NCI-H82 treated with DMSO at 0.1 percent for 48 hours (cell line): ENCODE data around the gene PCDH15.

Source experiments
- DNase-seq: peaks from one replicate; lab custom pipeline; 2025; ENCODE audit not compliant: unreplicated experiment; lab: John Stamatoyannopoulos, UW

PCDH15 gene

DNA sequence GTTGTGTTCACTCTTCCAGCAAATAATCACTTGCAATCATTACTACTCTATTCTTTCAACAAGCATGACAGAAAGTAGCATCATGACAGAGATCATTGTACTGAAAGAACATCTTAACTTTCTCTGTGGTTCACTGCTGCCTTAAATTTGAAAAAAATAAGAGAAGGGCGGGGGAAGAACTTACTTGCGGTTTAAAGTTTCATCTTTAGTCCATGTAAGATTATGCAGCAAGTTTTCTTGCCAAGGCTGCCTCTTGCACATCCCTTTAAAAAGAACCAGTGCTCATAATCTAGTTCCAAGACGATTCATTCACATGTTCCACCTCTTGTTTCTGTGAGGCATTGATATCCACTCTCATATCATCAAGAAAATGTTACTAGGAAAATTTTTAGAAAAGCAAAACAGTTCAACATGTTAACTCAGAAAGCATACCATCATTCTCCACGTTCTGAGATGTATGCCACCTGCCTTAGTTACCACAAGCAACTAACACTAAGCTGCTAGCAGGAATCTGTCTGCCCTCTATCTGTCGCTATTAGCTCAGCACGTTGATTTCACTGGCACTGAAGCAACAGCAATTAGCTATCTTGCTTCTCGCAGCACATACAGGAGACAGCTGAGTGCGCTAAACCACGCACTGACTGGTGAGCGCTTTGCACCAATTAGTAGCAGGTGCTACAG is at the start of gene PCDH15:
TSS of gene PCDH15 (minus strand) at position 491 of the 681 bp plus-strand sequence. CDS start 136,969 bp downstream, outside the sequence.
- peak; percentile 37 for DNase-seq

DNA sequence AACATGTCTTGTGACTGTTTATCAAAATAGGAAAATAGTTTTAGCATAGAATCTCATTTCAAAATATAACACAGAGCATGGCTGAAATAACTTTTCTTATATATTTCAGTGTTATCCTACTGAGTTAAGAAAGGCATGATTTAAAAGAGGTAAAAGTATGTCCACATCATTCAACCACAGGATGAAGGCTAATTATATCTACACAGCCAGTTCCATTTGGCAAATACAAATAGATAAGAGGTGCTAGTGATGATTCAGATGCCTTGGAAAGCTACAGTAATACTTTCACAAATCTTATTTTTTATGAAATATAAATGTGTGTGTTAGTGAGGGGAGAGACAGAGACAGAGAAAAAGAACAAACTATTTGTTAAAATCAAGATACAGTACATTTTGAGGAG is 42.9 kb upstream of the PCDH15 start:
- no peak for DNase-seq

DNA sequence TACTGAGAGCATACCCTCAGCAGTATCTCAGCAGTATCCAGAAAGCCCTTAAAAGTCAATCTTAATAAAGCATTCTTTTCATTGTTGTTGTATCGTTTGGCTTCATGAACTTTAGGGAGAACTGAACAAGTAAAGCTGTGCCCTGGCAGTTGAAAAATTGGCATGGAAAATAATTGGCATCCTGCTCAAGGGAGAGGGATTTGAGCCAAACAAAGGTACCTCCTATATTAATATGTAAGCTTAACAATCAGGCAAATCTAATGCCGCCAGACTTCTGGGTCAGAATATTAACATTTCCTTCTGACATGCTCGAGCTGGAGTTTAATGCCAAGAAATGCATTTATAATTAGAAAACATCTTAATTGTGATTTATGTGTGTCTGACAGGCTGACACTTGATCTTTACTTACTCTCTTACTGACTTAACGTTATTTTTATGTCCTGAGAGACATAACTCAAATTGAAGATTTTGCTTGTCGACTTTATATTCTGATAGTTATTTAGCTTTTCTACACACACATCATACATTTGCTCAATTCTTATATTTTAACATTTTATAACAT is 42.1 kb upstream of the PCDH15 start:
- DNase-seq: no peak

DNA sequence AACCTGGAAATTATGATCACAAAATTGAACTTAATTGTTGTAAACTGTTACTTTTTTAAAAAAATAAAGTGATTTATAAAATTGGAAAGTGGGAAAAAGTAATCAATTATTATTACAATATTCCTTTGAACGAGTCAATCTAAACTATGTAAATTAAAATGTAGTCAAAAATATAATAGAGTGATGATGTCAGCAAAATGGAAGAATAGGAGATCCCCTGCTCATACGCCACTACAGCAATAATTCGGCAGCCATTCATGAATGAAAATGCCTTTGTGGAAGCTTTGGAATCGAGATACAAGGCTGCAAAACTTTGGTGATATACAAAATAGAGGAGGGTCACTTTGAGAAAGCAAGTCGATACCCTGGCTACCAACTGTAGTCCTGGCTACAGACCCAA is 36.4 kb upstream of the PCDH15 start:
- no peak for DNase-seq

DNA sequence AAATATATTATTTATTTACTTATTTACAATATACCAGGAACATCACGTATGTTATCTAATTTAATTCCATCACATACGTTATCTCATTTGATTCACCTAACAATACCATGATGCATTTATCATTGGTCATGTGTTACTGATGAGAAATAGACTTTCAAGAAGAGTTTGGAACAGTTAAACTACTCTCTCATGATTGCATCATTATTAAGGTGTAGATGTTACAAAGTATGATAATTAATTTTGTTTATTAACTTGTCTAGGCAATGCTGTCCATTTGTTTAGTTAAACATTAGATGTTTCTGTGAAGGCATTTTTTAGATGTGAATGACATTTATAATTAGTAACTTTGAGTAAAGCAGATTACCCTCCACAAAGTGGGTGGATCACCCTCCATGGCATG is 32.0 kb upstream of the PCDH15 start:
- DNase-seq: no peak

DNA sequence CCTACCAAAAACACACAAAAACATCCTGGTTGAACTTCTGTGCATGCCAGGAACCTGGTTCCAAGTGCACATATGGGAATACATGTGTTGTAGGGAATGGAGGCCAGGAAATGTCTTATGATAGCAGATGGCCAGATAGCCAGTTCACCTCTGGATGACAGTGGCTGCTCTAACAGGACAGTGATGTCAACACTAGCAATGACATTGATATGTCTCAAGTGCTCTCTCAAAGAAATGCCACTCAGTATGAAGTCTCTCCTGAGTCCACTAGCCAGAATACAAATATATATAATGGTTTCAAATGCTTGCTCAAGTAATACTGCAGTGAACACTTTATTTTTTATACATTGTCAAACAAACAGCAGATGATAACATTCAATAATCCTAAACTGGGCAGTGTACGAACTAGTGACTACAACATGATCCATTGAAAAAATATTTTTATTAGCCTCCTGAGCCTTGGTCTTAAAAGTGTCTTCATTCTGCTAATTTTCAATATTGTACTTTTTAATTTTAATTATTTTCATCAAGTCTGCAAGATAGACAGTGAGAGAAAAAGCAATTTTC is 26.0 kb upstream of the PCDH15 start:
- DNase-seq: no peak

DNA sequence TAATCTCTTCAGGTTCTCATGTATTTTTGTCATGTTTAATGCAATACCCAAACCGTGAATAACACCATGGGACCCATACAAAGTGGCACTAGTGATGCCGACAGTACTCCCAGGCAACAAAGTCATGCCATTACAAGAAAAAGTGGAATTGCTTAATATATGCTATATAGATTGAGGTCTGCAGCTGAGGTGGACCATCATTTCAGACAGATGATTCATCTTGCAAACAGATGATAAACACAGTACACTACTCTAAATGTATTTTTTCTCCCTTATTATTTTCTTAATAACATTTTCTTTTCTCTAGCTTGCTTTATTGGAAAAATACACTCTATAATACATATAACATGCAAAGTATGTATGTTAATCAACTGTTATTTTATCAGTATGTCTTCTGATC is 14.6 kb upstream of the PCDH15 start:
- DNase-seq: no peak

DNA sequence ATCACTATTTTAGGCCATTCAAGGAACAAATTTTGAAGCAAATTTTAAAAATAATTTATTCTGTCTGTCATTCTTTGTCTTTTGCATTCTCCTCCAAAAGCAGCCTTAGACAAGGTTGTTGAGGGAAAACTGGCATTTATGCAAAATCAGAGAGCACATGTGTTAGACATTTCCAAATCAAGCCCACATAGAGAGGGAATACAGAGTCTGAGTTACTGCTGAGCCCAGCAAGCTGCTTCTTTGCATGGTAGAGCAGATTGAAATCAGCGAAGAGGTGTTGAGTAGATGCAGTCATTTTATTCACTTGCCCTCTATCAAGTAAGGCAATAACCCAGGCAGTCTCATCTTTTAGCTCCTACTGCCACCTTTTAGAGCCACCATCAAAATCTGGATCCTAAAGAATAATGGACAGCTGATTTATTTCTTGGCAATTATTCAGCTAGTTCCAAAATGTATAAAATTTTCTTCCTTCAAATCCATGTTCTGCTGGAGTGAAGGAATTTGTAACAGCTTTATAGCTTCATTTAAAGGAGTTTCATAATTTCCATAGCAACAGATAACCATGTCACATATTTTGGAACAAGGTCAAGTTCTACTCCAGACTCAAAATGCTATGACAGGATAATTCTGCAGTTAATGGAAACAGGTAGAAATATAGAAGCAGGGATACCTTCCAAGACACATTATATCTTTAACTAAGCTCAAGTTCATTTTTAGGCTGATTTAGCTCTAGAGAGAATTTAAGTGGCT is 7.3 kb upstream of the PCDH15 start:
- DNase-seq: no peak

DNA sequence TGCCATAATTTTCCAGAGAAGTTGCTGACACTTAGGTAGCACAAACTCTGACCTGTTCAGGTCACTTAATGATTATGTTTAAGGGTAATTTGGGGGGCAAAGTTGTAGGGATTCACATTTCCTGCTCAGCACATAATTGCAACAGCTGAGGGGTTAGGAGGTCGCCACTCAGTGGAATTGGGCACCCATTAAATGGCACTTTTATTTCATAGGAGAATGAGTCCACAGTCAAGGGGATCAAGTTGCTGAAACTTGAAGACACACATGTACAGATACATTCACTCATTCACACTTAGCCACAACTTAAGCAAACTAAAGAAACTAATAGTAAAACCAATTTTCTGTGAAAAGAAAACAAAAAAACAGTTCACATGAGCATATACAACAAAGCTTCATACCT is 1.5 kb downstream of the PCDH15 start:
- no peak for DNase-seq

DNA sequence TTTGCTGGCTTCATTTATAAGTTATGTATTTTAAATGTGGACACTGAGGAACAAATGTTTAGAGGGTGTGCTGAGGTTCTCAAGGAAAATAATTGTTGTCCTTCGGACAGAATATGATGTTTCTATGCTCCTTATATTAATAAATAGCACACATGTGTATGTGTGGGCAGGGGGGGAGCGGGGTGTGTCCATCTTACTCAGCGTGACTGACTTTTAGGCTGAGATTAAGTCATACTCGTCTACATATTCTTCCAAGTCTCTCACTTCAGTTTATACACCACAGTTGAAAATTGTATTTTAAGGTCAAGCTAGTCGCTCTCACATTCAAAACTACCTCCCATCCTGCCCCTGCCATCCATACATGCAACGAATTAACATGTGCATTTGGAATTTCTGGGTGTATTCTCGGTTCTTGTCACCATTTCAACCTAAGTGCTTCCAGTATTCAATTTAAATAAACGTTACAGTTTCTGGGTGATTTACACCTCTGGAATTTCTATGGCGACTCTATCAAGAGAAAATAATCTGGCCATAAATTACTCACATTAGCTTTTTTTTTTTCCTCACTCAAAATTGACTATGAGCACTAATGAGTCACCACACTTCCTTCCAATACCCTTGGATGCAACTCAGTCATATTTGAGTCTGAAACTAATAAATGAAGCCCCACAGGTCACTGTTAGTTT is 3.3 kb downstream of the PCDH15 start:
- DNase-seq: no peak

DNA sequence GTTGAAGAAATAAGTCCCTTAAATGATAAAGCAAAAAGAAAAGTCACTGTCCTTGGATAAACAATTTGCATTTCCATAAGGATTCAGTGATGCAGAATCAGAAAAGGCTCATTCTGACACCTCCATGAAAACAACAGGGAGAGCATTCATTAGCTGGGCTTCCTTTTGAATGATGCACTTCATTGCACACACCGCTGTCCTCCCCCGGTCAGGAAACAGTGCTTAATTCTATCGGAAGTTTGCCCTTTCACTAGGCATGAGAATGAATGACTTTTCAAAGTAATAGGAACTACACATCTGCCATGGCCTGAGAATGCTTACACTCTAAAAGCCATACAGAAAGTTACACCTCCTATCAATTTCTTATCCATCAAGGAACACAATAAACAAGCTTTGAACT is 4.2 kb downstream of the PCDH15 start:
- no peak for DNase-seq

DNA sequence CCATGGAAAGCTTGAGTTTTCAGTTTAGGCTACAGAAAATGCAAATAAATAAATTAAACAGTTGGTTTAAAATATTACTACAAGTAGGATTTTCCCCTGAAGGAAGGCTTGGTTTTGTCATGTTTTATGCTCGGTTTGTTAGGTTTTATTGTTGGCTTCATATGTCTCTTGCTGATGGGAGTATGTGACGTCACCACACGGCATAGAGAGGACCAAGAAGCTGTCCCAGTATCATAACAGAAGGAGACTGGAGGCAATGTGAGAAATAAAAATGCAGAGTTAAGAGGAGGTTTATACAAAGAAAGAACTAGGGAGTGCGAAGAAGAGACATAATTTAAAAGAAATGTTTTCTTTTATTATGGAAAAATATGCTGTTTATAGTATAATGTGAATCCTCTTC is 24.4 kb downstream of the PCDH15 start:
- no peak for DNase-seq

DNA sequence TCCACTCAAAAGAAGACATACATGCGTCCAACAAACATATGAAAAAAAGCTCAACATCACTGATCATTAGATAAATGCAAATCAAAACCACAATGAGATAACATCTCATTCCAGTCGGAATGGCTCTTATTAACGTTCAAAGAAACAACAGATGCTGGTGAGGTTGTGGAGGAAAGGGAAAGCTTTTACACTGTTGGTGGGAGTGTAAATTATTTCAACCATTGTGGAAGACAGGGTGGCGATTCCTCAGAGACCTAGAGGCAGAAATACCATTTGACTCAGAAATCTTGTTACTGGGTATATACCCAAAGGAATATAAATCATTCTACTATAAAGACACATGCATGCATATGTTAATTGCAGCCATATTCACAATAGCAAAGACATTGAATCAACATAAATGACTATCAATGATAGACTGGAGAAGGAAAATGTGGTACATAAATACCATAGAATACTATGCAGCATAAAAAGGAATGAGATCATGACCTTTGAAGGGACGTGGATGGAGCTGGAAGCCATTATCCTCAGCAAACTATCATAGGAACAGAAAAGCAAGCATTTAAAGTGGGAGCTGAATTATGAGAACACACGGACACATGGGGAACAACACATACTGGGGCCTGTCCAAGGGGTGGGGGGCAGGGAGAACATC is 28.4 kb downstream of the PCDH15 start:
- DNase-seq: no peak

DNA sequence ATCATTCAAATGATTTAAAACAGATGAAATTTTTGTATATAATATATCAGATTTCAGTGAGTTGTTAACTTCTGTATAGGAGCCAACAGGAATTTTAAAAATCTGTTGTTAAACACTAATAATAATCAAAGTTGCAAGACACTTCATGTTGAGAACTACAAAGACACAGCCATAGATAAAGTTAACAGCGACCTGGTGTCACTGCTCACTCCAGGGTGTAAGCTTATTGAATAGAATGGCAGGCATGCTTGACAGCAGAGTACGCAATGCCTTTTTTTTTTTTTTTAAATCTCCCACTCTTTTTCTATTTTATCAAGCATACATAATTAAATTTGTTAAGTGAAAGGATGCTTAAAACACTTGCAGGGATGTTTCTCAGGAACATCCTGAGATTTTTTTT is 32.0 kb downstream of the PCDH15 start:
- DNase-seq: no peak

DNA sequence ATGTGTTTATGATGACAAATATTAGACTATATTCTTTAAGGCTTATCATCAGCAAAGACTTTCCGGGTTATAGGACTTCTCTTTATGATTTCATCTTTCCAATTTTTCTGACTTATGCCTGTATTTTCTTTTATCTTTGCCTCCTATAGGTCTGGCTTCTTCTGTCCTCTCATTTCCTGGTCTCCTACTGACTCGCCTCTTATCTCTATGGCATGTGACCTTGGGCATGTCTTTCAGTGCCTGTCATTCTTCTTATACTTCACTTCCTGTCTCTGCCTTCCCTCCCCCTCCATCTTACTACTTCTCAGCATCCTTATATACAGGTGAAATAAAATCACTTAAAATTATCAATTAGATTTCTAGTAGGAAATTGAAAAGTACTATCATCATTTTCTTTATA is 42.2 kb downstream of the PCDH15 start:
- no peak for DNase-seq

DNA sequence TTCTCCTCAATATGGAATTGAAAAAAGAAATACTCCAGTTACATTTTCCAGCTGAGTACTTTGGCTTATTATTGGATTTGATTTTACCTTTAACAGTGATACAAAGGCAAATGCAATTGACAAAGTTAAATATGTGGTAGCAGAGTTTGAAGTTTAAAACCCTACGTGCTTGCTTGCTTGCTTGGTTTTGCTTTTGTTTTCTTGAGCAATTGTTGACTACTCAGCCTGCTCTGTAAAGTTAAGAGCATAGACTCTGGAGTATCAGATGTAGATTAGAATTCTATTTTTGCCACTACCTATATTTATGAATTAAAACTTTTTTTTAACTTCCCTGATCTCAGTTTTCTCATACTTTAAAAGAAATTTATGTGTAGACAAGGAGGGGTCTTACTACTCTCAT is 51.4 kb downstream of the PCDH15 start:
- no peak for DNase-seq

DNA sequence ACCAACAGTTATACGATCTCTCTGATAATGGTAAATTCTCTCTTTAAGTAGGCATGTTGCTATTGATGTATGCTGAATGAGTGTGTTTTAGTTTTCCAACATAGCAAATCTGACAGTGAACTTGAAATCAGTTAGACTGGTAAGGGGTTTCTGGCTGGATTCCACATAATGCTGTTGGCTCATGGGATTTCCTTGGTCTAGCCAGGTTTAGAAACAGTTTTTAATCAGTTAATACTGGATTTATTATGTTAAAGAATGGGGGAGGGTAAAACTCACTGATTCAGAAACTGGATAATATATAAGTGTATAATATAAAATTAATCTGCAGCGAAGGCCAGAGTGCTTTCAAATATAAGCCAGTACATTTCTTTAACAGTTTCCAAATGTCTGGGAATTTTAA is 55.6 kb downstream of the PCDH15 start:
- no peak for DNase-seq

DNA sequence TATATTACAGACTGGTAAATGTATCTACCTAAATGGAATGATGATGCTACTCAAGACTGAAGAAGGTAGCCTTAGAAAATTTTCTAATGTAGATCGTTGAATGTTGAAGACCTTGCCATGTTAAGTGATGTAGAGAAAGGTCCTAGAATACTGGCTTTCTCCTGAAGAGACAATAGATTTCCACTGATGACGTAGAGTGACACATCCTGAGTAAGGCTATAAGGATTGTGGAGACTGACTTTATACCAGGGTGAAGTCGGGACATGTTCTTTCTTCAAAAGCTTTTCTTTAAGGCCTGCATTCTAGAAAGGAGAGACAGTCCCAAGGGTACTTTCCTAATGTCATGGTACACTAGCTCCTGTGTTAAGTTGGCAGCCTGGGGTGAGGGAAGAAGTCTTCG is 58.6 kb downstream of the PCDH15 start:
- DNase-seq: no peak

DNA sequence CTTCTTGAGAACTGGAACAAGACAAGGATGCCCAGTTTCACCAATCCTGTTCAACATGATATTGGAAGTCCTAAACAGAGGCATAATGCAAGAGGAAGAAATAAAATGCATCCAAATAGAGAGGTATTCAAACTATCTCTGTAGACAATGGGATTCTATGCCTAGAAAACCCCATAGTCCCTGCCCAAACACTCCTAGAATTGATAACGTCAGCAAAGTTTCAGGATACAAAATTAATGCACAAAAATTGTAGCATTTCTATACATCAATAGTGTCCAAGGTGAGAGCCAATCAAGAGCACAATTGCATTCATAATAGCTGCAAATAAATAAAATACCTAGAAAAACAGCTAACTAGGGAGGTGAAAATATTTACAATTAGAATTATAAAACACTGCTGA is 72.5 kb downstream of the PCDH15 start:
- DNase-seq: no peak

DNA sequence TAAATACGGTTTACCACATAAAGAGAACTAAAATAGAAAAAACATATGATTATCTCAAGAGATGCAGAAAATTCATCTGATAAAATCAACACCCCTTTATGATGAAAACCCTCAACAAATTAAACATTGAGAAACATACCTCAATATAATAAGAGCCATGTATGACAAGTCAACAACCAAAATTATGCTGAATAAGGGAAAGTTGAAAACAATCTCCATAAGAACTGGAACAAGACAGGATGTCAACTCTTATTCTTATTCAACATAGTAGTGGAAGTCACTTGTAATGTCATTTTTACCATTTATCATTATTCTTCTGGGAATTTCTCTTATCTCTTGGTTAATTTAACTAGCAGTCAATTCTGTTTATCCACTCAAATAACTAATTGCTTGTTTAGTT is 79.0 kb downstream of the PCDH15 start:
- no peak for DNase-seq

DNA sequence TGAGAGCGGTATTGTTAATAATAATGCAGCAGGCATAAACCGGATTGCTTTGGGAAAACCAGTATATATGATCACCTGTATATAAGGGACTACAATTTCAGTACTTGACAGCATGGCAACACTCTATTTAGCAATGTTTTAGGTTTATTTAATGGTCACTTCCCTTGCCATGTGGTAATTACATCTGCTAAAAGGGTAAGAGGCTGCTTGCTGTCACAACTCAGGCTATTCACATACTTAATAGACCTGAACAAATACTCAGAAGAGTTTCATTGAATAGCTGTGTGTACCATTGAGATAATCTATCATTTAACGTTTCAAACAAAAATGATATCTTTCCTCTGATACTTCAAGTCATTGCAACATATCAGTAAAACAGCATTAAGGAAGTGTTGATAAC is 90.1 kb downstream of the PCDH15 start:
- DNase-seq: no peak
